ENCODE data around the gene ISM1. TPM values are rescaled to one million over a fixed set of nuclear protein-coding genes. Genes with fewer than 3 reads are reported as not detected.

The ISM1 gene
- total RNA-seq, 1 experiment from 2014 or later = not detected

GRCh38 chr20:13216533-13216932, 4.5 kb upstream of the ISM1 start:
- Histone ChIP-seq H2AFZ (ENCODE audit: low read length) (no peak overlapping the region), H3K9ac (ENCODE audit: low read length) (no peak overlapping the region), H4K20me1 (ENCODE audit: insufficient read depth, low read depth, low read length) (no peaks in the 10 kb centered on the region), H3K27ac (ENCODE audit: low read length) (no peak overlapping the region), H3K27me3 (ENCODE audit: low read length) (no peaks in the 10 kb centered on the region), H3K36me3 (ENCODE audit: insufficient read depth, low read length) (no peaks in the 10 kb centered on the region), H3K9me3 (ENCODE audit: low read length) (no peaks in the 10 kb centered on the region), H3K9me2 (replicated peaks; ENCODE audit: insufficient read depth, low read length) (no peaks in the 10 kb centered on the region), H3K4me1 (ENCODE audit: low read length) (no peaks in the 10 kb centered on the region), H3K4me2 (ENCODE audit: low read depth, low read length, poor library complexity, severe bottlenecking) (no peak overlapping the region), H3K79me2 (ENCODE audit: low read length) (no peaks in the 10 kb centered on the region), H3K4me3 (ENCODE audit: low read length) (no peak overlapping the region)
- DNase-seq = no peak

- no peaks in the 10 kb centered on the region for H3K79me2 ChIP-seq (ENCODE audit: low read length)
- no peak overlapping the region for H2AFZ ChIP-seq (ENCODE audit: low read length)
- no peaks in the 10 kb centered on the region for H3K4me1 ChIP-seq (ENCODE audit: low read length)
- no peak overlapping the region for H3K4me3 ChIP-seq (ENCODE audit: low read length)
- DNase-seq = no peak
- H3K9me3 ChIP-seq (ENCODE audit: low read length) = no peaks in the 10 kb centered on the region; the same call in 1 of the 2 replicates
- H3K27me3 ChIP-seq (ENCODE audit: low read length) = no peaks in the 10 kb centered on the region
- no peak overlapping the region for H3K4me2 ChIP-seq (ENCODE audit: low read depth, low read length, poor library complexity, severe bottlenecking)
- H3K9me2 ChIP-seq (replicated peaks; ENCODE audit: insufficient read depth, low read length) = no peaks in the 10 kb centered on the region
- no peak overlapping the region for H3K27ac ChIP-seq (ENCODE audit: low read length)
- H4K20me1 ChIP-seq (ENCODE audit: insufficient read depth, low read depth, low read length) = no peaks in the 10 kb centered on the region
- no peaks in the 10 kb centered on the region for H3K36me3 ChIP-seq (ENCODE audit: insufficient read depth, low read length)
- H3K9ac ChIP-seq (ENCODE audit: low read length) = no peak overlapping the region
Measured at GRCh38 chr20:13219327-13220193, 1.5 kb upstream of the ISM1 start.

GRCh38 chr20:13220194-13220903, 725 bp upstream of the ISM1 start:
- Histone ChIP-seq H3K27ac (ENCODE audit: low read length) (no peak overlapping the region), H3K79me2 (ENCODE audit: low read length) (no peaks in the 10 kb centered on the region), H2AFZ (ENCODE audit: low read length) (no peak overlapping the region), H3K9me2 (replicated peaks; ENCODE audit: insufficient read depth, low read length) (no peaks in the 10 kb centered on the region), H3K4me1 (ENCODE audit: low read length) (no peaks in the 10 kb centered on the region), H4K20me1 (ENCODE audit: insufficient read depth, low read depth, low read length) (no peaks in the 10 kb centered on the region), H3K9me3 (ENCODE audit: low read length) (no peaks in the 10 kb centered on the region; the same call in 1 of the 2 replicates), H3K4me3 (ENCODE audit: low read length) (no peak overlapping the region), H3K9ac (ENCODE audit: low read length) (no peak overlapping the region), H3K27me3 (ENCODE audit: low read length) (no peaks in the 10 kb centered on the region), H3K36me3 (ENCODE audit: insufficient read depth, low read length) (no peaks in the 10 kb centered on the region), H3K4me2 (ENCODE audit: low read depth, low read length, poor library complexity, severe bottlenecking) (no peak overlapping the region)
- no peak for DNase-seq

- no peak overlapping the region for H2AFZ ChIP-seq (ENCODE audit: low read length)
- DNase-seq = no peak
- no peaks in the 10 kb centered on the region for H3K27me3 ChIP-seq (ENCODE audit: low read length)
- no peaks in the 10 kb centered on the region for H3K4me1 ChIP-seq (ENCODE audit: low read length)
- no peak overlapping the region for H3K4me2 ChIP-seq (ENCODE audit: low read depth, low read length, poor library complexity, severe bottlenecking)
- no peak overlapping the region for H3K27ac ChIP-seq (ENCODE audit: low read length)
- H3K79me2 ChIP-seq (ENCODE audit: low read length) = no peaks in the 10 kb centered on the region
- no peaks in the 10 kb centered on the region; the same call in 1 of the 2 replicates for H3K9me3 ChIP-seq (ENCODE audit: low read length)
- no peaks in the 10 kb centered on the region for H3K9me2 ChIP-seq (replicated peaks; ENCODE audit: insufficient read depth, low read length)
- no peaks in the 10 kb centered on the region for H3K36me3 ChIP-seq (ENCODE audit: insufficient read depth, low read length)
- no peak overlapping the region for H3K4me3 ChIP-seq (ENCODE audit: low read length)
- no peak overlapping the region for H3K9ac ChIP-seq (ENCODE audit: low read length)
- H4K20me1 ChIP-seq (ENCODE audit: insufficient read depth, low read depth, low read length) = no peaks in the 10 kb centered on the region
Measured at GRCh38 chr20:13221313-13221672, 219 bp downstream of the ISM1 start.

- Histone ChIP-seq H3K36me3 (ENCODE audit: insufficient read depth, low read length) (no peaks in the 10 kb centered on the region), H3K9me2 (replicated peaks; ENCODE audit: insufficient read depth, low read length) (no peaks in the 10 kb centered on the region), H3K27me3 (ENCODE audit: low read length) (no peaks in the 10 kb centered on the region), H4K20me1 (ENCODE audit: insufficient read depth, low read depth, low read length) (no peaks in the 10 kb centered on the region), H3K4me1 (ENCODE audit: low read length) (no peaks in the 10 kb centered on the region), H3K4me2 (ENCODE audit: low read depth, low read length, poor library complexity, severe bottlenecking) (no peak overlapping the region), H3K27ac (ENCODE audit: low read length) (no peak overlapping the region), H3K9ac (ENCODE audit: low read length) (no peak overlapping the region), H2AFZ (ENCODE audit: low read length) (no peak overlapping the region), H3K79me2 (ENCODE audit: low read length) (no peaks in the 10 kb centered on the region), H3K4me3 (ENCODE audit: low read length) (no peak overlapping the region), H3K9me3 (ENCODE audit: low read length) (no peaks in the 10 kb centered on the region; the same call in 1 of the 2 replicates)
- no peak for DNase-seq
Measured at GRCh38 chr20:13221673-13222318, 722 bp downstream of the ISM1 start.

GRCh38 chr20:13222319-13222716, 1.2 kb downstream of the ISM1 start:
- DNase-seq = no peak
- H3K79me2 ChIP-seq (ENCODE audit: low read length) = no peaks in the 10 kb centered on the region
- H3K9ac ChIP-seq (ENCODE audit: low read length) = no peak overlapping the region
- H3K36me3 ChIP-seq (ENCODE audit: insufficient read depth, low read length) = no peaks in the 10 kb centered on the region
- H3K9me3 ChIP-seq (ENCODE audit: low read length) = no peaks in the 10 kb centered on the region; the same call in 1 of the 2 replicates
- H3K4me3 ChIP-seq (ENCODE audit: low read length) = no peak overlapping the region
- no peak overlapping the region for H3K4me2 ChIP-seq (ENCODE audit: low read depth, low read length, poor library complexity, severe bottlenecking)
- H4K20me1 ChIP-seq (ENCODE audit: insufficient read depth, low read depth, low read length) = no peaks in the 10 kb centered on the region
- no peaks in the 10 kb centered on the region for H3K4me1 ChIP-seq (ENCODE audit: low read length)
- H3K27ac ChIP-seq (ENCODE audit: low read length) = no peak overlapping the region
- H2AFZ ChIP-seq (ENCODE audit: low read length) = no peak overlapping the region
- no peaks in the 10 kb centered on the region for H3K27me3 ChIP-seq (ENCODE audit: low read length)
- no peaks in the 10 kb centered on the region for H3K9me2 ChIP-seq (replicated peaks; ENCODE audit: insufficient read depth, low read length)

- H4K20me1 ChIP-seq (ENCODE audit: insufficient read depth, low read depth, low read length) = no peaks in the 10 kb centered on the region
- H3K27me3 ChIP-seq (ENCODE audit: low read length) = no peaks in the 10 kb centered on the region
- H3K4me1 ChIP-seq (ENCODE audit: low read length) = no peaks in the 10 kb centered on the region
- H3K36me3 ChIP-seq (ENCODE audit: insufficient read depth, low read length) = no peaks in the 10 kb centered on the region
- no peak for DNase-seq
- H3K4me2 ChIP-seq (ENCODE audit: low read depth, low read length, poor library complexity, severe bottlenecking) = no peak overlapping the region
- H3K4me3 ChIP-seq (ENCODE audit: low read length) = no peak overlapping the region
- H3K27ac ChIP-seq (ENCODE audit: low read length) = no peak overlapping the region
- no peaks in the 10 kb centered on the region for H3K79me2 ChIP-seq (ENCODE audit: low read length)
- no peaks in the 10 kb centered on the region for H3K9me2 ChIP-seq (replicated peaks; ENCODE audit: insufficient read depth, low read length)
- H3K9me3 ChIP-seq (ENCODE audit: low read length) = no peaks in the 10 kb centered on the region; the same call in 1 of the 2 replicates
- no peak overlapping the region for H2AFZ ChIP-seq (ENCODE audit: low read length)
- H3K9ac ChIP-seq (ENCODE audit: low read length) = no peak overlapping the region
Measured at GRCh38 chr20:13223736-13224520, 2.9 kb downstream of the ISM1 start.

Measured in Karpas-422 (cell line).